ENCODE measurements around the gene FAM24B. TPM values are rescaled to one million over a fixed set of nuclear protein-coding genes. Genes with fewer than 3 reads are reported as not detected.

FAM24B gene
- total RNA-seq, 4 donors from 2014 or later = 2.8 to 10.0 (median 6.7) TPM

- peaks cover 0 to 13% (median 5%) of the 10 kb centered on the region in 4 donors for H3K9me3 ChIP-seq
- DNase-seq (ENCODE audit: low spot score in 2 of 2) = no peak
- H3K27ac ChIP-seq = no peak within 1 kb of the TSS
- peaks cover 0 to 62% (median 0%) of the 10 kb centered on the region in 3 donors for H3K36me3 ChIP-seq
- TF ChIP-seq EP300 (IDR thresholded peaks at IDR 0.05) (no peak), CTCF (IDR thresholded peaks at IDR 0.05) (no peak), POLR2A (IDR thresholded peaks at IDR 0.05) (no peak)
- no peaks in the 10 kb centered on the region for H3K27me3 ChIP-seq
- WGBS, 2 donors = 84 to 90% methylated on average over 5 of the region's 5 CpGs
- H3K4me3 ChIP-seq = no peak within 1 kb of the TSS
- no peaks in the 10 kb centered on the region for H3K4me1 ChIP-seq
Measured at GRCh38 chr10:122845783-122846332, 33.5 kb downstream of the FAM24B start, which contains the start of gene CUZD1. Gene CUZD1, minus strand, starts transcription at chr10:122845857. Its CDS starts 14 bp downstream, at chr10:122845843.

- Histone ChIP-seq H3K36me3 (peaks cover 0 to 46% (median 0%) of the 10 kb centered on the region in 3 donors), H3K27me3 (no peaks in the 10 kb centered on the region), H3K9me3 (peaks cover 0 to 13% (median 5%) of the 10 kb centered on the region in 4 donors), H3K4me3 (no peak overlapping the region), H3K4me1 (no peaks in the 10 kb centered on the region), H3K27ac (no peak overlapping the region)
- no peak for DNase-seq (ENCODE audit: low spot score in 2 of 2)
- WGBS, 2 donors = 94 to 99% methylated on average over 4 of the region's 4 CpGs
- no peak for TF ChIP-seq EP300 (IDR thresholded peaks at IDR 0.05)
- TF ChIP-seq POLR2A (IDR thresholded peaks at IDR 0.05) = no peak
- no peak for TF ChIP-seq CTCF (IDR thresholded peaks at IDR 0.05)
Measured at GRCh38 chr10:122844146-122844545, 35.2 kb downstream of the FAM24B start.

- H3K9me3 ChIP-seq = peaks cover 0 to 13% (median 5%) of the 10 kb centered on the region in 4 donors
- no peak for TF ChIP-seq EP300 (IDR thresholded peaks at IDR 0.05)
- TF ChIP-seq POLR2A (IDR thresholded peaks at IDR 0.05) = no peak
- no peak for TF ChIP-seq CTCF (IDR thresholded peaks at IDR 0.05)
- no peak for DNase-seq (ENCODE audit: low spot score in 2 of 2)
- H3K27ac ChIP-seq = no peak overlapping the region
- no peak overlapping the region for H3K4me3 ChIP-seq
- peaks cover 0 to 45% (median 0%) of the 10 kb centered on the region in 3 donors for H3K36me3 ChIP-seq
- H3K4me1 ChIP-seq = no peaks in the 10 kb centered on the region
- no peaks in the 10 kb centered on the region for H3K27me3 ChIP-seq
Measured at GRCh38 chr10:122841569-122841968, 37.8 kb downstream of the FAM24B start.

GRCh38 chr10:122839505-122839904 is 39.9 kb downstream of the FAM24B start:
- DNase-seq (ENCODE audit: low spot score in 2 of 2) = no peak
- Histone ChIP-seq H3K27ac (no peak overlapping the region), H3K9me3 (peaks cover 0 to 13% (median 5%) of the 10 kb centered on the region in 4 donors), H3K36me3 (peaks cover 0 to 54% (median 0%) of the 10 kb centered on the region in 3 donors), H3K4me3 (no peak overlapping the region), H3K4me1 (no peaks in the 10 kb centered on the region), H3K27me3 (no peaks in the 10 kb centered on the region)
- TF ChIP-seq EP300 (IDR thresholded peaks at IDR 0.05) (no peak), POLR2A (IDR thresholded peaks at IDR 0.05) (no peak), CTCF (IDR thresholded peaks at IDR 0.05) (no peak)

GRCh38 chr10:122838880-122839279 is 40.5 kb downstream of the FAM24B start:
- no peaks in the 10 kb centered on the region for H3K4me1 ChIP-seq
- H3K36me3 ChIP-seq = peaks cover 0 to 56% (median 0%) of the 10 kb centered on the region in 3 donors
- DNase-seq (ENCODE audit: low spot score in 2 of 2) = no peak
- no peak for TF ChIP-seq CTCF (IDR thresholded peaks at IDR 0.05)
- no peak for TF ChIP-seq POLR2A (IDR thresholded peaks at IDR 0.05)
- no peak for TF ChIP-seq EP300 (IDR thresholded peaks at IDR 0.05)
- no peak overlapping the region for H3K27ac ChIP-seq
- no peaks in the 10 kb centered on the region for H3K27me3 ChIP-seq
- H3K9me3 ChIP-seq = peaks cover 0 to 13% (median 5%) of the 10 kb centered on the region in 4 donors
- 70 to 77% methylated on average over 4 of the region's 4 CpGs for WGBS, 2 donors
- no peak overlapping the region for H3K4me3 ChIP-seq

All from tibial nerve (tissue), 4 donors.